Coronary artery (tissue), 2 donors: ENCODE measurements around the gene POU5F2.

Source experiments
- DNase-seq: peaks from one replicate; pipeline ENCODE4 v3.0.0-alpha.2; 2017; ENCODE audit warnings: low spot score
- H3K27ac ChIP-seq, 2 donors: fragments of 200-600 bp; sonication (generic); one replicate each; pipeline ENCODE4 v1.5.1; 2016 to 2019
- H3K4me3 ChIP-seq: fragments of 200-600 bp; sonication (generic); 2 replicates; pipeline ENCODE4 v1.5.1; 2016; ENCODE audit warnings: mild to moderate bottlenecking, moderate library complexity
- CTCF ChIP-seq: fragments of 200-600 bp; sonication (generic); IDR thresholded peaks from one replicate; pipeline ENCODE4 v1.5.1; 2019; ENCODE audit warnings: antibody characterized with exemption

Gene POU5F2

GRCh38 chr5:93704996-93705395, 36.4 kb downstream of the POU5F2 start:
- no peak overlapping the region for H3K4me3 ChIP-seq
- H3K27ac ChIP-seq = no peak overlapping the region
- no peak for TF ChIP-seq CTCF
- DNase-seq = no peak

- Histone ChIP-seq H3K4me3 (no peak overlapping the region), H3K27ac (no peak overlapping the region)
- no peak for DNase-seq
- TF ChIP-seq CTCF = no peak
Observed at GRCh38 chr5:93691997-93692396, 49.4 kb downstream of the POU5F2 start.
